Ureter (tissue), 1 donor: ENCODE measurements around the gene ZNF343. TPM values are rescaled to one million over a fixed set of nuclear protein-coding genes. Genes with fewer than 3 reads are reported as not detected.
"Not testable (repeated sequence)": the region's sequence is repeated elsewhere in the genome, so short reads cannot be mapped to it uniquely, and the experiment has no call there.

Experiments
- DNase-seq: peaks from one replicate; pipeline ENCODE4 v3.0.0-alpha.2; 2020; ENCODE audit warnings: low spot score
- total RNA-seq: library from RNA; stranded (reverse); gene quantifications from one replicate; pipeline ENCODE4 v1.2.4, GENCODE V29; 2023
- donor health status: DM: yes; HTN: yes; CAD: no.

ZNF343 gene
- total RNA-seq, 1 donor from 2014 or later, result 13.1 TPM

DNA sequence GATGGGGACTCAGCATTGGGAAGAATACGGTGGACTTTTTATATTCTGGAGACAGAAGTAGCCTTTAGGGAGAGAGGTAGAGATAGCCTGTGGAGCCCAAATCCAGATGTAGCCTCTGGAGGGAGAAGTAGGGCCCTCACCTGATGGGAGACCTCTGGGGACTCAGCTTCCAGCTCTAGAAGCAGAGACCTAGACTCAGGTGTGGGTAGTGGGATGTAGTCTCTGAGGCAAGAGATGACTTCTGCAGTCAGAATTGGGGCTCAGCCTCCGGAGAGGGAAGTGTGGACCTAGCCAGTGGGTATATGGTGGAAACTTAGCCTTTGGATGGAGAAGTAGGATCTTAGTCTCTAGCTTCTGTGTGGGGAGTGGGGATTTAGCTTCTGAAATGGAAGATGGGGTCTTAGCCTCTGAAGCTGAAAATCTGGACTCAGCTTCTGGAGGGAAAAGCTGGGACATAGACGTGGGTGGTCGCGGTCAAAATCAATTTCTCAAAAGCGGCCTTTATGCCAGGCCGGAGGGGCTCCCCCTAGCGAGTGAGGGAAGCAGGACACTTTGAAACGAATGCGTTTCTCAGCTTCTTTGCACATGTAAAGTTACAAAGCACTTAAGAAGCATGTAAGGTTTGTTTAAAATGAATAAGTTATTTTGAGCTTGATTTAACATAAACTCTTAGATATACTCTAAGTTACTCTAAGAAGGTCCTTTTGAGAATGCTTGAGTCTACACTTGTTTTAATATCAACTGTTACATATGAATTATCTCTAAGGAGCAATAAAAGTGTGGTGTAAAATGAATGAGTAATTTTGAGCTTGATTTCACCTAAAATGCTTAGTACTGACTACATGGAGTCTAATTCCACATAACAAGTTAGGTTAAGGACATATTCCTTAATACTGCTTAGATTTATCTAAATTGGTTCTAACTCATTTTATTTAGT is 12.9 kb upstream of the ZNF343 start:
- peak; percentile 47 for DNase-seq

GRCh38 chr20:2520617-2521016 is 11.9 kb upstream of the ZNF343 start:
- DNase-seq, result no peak

GRCh38 chr20:2519115-2519809 is 10.5 kb upstream of the ZNF343 start:
- DNase-seq, result no peak

DNA sequence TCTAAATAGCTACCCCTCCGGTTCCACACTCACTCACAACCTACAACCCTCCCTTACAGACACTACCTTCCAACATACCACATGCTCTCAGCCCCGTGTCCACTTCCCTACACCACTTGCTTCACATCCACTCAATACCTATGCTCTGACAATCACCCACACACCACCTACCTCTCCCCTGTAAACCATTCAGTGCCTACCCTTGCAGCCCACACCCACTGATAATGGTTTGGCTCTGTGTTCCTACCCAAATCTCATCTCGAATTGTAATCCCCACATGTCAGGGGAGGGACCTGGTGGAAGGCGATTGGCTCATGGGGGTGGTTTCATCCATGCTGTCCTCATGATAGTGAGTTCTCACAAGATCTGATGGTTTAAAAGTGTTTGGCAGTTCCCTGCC is 9.8 kb upstream of the ZNF343 start:
- DNase-seq, result no peak

DNA sequence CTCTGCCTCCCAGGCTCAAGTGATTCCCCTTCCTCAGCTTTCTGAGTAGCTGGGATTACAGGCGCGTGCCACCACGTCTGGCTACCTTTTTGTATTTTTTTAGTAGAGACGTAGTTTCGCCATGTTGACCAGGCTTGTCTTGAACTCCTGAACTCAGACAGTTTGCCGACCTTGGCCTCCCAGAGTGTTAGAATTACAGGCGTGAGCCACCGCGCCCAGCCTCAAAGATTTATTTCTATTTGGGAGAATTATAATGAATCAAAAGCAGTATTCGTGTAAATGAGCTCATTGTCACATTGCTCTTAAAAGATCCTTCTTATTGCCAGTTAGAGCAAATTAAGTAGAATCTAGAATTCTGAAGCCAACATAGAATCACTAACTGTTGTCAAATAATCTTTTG is 9.4 kb upstream of the ZNF343 start:
- no peak for DNase-seq

GRCh38 chr20:2516399-2516798 is 7.7 kb upstream of the ZNF343 start:
- DNase-seq, result no peak

DNA sequence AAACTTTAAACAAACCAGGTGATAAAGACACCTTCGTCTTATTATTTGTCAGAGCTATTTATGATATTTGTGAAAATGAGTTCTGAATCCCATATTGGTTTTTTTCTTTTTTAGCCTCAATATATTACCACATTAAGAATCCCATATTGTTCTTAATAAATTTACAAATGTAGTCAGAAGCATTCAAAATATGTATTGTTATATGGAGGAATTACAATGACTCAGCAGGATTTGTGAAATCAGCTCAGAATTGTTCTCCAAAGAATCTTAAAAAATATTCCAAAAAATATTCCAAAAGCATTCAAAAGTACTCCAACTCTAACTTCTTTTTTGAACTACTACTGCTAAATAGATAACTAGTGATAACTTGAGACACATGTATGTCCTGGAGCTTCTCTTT is 6.5 kb upstream of the ZNF343 start:
- DNase-seq, result no peak

- DNase-seq, result no peak
Measured at GRCh38 chr20:2509794-2510193, 1.1 kb upstream of the ZNF343 start.

- no peak for DNase-seq
Measured at GRCh38 chr20:2509468-2509781, 710 bp upstream of the ZNF343 start.

- no peak for DNase-seq
Measured at GRCh38 chr20:2507875-2508630, 662 bp downstream of the ZNF343 start.

- DNase-seq, result no peak
Measured at GRCh38 chr20:2507464-2507863, 1.3 kb downstream of the ZNF343 start.

GRCh38 chr20:2506426-2506825 is 2.3 kb downstream of the ZNF343 start:
- DNase-seq, result not testable (repeated sequence)

GRCh38 chr20:2504803-2505202 is 3.9 kb downstream of the ZNF343 start:
- DNase-seq, result not testable (repeated sequence)

DNA sequence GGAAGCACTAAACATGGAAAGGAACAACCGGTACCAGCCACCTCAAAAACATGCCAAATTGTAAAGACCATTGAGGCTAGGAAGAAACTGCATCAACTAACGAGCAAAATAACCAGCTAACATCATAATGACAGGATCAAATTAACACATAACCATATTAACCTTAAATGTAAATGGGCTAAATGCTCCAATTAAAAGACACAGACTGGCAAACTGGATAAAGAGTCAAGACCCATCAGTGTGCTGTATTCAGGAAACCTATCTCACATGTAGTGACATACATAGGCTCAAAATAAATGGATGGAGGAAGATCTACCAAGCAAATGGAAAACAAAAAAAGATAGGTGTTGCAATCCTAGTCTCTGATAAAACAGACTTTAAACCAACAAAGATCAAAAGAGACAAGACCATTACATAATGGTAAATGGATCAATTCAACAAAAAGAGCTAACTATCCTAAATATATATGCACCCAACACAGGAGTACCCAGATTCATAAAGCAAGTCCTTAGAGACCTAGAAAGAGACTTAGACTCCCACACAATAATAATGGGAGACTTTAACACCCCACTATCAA is 5.8 kb downstream of the ZNF343 start:
- not testable (repeated sequence) for DNase-seq

GRCh38 chr20:2485661-2486060 is 23.1 kb downstream of the ZNF343 start:
- no peak for DNase-seq

DNA sequence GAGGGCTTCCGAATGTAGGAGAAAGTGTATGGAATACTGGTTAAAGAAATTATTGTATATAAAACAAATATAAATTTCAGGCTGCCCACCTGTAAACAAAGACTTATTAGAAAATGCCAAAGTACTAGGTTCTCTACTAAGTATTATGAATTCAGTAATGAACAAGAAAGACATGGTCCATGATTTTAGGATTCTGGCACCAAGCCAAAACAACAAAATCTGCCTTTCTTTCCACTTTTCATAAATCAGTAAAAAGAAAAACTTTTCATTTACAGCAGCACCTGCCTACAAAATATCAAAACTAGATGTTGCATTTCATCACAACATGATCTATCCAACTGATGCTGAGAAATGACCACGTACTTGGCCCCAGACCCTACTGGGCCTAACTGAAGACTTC is 23.6 kb downstream of the ZNF343 start:
- no peak for DNase-seq

DNA sequence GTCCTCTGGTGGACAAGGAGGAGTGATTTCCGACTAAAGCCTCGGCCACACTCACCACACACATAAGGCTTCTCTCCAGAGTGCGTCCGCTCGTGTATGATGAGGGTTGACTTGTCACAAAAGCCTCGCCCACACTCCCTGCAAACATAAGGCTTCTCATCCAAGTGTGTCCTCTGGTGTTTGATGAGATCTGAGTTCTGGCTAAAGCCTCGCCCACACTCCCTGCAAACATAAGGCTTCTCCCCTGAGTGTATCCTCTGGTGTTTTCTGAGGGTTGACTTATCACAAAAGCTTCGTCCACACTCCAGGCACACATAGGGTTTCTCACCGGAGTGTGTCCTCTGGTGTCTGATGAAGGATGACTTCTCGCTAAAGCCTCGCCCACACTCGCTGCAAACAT is 25.2 kb downstream of the ZNF343 start:
- DNase-seq, result no peak

DNA sequence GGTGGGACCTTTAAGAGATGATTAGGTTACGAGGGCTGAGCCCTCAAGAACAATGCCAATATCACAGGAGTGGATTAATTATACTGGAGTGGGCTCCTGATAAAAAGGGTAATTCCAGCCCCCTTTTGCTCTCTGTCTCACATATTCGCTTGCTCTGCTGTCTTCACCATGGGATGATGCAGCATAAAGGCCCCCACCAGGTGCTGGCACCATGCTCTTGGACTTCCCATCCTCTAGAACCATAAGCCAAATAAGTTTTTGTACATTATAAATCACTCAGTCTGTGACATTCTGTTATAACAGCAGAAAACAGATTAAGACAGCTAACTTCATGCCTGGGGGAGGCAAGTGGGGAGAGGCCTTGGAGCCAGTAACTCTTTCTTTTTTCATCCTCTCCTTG is 28.3 kb downstream of the ZNF343 start:
- no peak for DNase-seq

DNA sequence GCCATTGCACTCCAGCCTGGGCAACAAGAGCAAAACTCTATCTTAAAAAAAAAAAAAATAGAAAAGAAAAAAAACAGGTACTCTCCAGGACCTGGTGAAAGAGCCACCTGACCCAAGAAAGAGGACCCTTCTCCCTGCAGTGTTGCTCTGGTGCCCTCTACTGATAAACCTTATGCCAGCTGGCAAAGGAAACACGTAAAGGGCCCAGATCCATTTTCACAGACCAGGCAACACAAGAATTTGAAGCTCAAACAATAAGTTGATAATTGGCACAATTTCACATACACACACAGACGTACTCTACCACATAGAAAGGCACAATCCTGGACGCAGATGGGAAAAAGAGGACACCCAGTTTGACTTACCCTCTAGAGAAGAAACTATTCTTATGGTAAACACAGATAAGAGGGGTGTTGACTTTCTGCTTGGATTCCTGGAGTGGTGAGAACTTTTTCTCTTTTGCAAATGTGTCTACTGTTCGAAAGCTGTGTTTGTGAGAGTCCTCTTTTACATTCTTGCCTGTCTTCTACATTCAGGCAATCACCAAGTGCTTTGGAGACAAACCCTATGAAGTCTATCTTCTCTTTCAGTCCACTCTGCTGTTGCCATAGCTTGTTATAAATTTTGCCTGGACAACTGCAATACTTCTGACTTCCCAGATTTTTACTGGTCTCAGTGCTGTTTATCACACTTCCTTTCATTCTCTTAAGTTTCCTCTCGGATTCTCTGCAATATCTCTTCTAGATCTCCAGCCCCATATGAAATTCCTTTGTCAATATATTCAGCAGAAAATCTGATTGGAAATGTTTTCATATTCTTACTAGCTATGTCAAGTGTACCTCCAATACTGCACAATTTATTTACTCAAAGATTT is 31.7 kb downstream of the ZNF343 start:
- no peak for DNase-seq

- no peak for DNase-seq
Measured at GRCh38 chr20:2475850-2476741, 32.6 kb downstream of the ZNF343 start.
